Stimulated activated CD4-positive, alpha-beta T cell treated with anti-CD3 and anti-CD28 coated beads, Interleukin-12 subunit alpha, Interleukin-12 subunit beta, amount 100 ng/mL, for 24 hours (primary cell): ENCODE data around the gene BBIP1.
"Not testable (repeated sequence)": the region's sequence is repeated elsewhere in the genome, so short reads cannot be mapped to it uniquely, and the experiment has no call there.

Experiments used
- DNase-seq, 2 experiments: peaks; one replicate each; pipeline ENCODE4 v3.0.0-alpha.2; 2020; ENCODE audit warnings: low read depth in 2 of 2

BBIP1 gene

GRCh38 chr10:110885932-110886674 is 32.9 kb downstream of the BBIP1 start:
- no peak for DNase-seq

- no peak for DNase-seq
Measured at GRCh38 chr10:110883924-110884323, 35.1 kb downstream of the BBIP1 start.

DNA sequence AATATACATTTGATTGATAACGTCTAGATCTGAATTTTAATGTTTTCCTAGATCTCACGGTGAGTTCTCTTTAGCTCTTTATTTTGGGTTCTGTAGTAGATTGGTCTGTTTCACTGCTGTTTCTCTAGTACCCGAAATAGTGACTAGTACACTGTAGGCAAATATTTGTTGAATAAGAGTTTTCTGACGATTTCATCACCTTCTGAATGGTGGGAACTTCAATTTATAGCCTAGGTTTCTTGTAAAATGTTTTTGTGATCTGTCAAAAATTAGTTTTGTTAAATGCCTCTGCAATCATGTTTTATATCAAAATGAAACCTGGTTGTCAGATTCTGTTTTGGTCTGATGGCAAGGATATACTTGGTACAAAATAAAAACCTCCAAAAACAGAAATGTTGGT is 37.1 kb downstream of the BBIP1 start:
- DNase-seq, result no peak

DNA sequence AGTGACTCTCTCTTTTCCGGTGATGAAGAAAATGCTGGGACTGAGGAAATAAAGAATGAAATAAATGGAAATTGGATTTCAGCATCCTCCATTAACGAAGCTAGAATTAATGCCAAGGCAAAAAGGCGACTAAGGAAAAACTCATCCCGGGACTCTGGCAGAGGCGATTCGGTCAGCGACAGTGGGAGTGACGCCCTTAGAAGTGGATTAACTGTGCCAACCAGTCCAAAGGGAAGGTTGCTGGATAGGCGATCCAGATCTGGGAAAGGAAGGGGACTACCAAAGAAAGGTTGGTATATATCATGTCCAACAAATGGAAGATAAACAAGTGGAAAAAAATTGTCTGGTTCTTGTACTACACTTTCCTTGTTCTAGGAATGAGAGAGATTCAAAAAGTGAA is 37.7 kb downstream of the BBIP1 start:
- no peak for DNase-seq

DNA sequence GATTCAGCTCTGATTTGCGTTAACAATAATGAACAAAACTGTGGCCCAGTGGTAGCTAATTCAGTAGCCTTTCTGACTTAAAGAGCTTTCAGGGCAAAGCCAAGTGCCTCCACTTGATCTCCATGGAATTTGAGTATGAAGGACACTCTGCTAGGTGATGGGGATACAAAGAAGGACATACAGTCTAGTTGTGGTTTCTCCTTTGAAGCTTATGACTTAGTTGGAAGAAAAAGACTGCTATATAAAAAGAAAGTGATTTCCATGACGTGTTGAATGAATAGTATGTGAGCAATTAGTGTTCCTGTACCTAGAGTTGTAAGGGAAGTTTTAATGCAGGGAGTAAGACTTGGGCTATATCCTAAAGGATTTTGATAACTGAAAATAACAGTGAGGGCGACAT is 39.0 kb downstream of the BBIP1 start:
- no peak for DNase-seq

DNA sequence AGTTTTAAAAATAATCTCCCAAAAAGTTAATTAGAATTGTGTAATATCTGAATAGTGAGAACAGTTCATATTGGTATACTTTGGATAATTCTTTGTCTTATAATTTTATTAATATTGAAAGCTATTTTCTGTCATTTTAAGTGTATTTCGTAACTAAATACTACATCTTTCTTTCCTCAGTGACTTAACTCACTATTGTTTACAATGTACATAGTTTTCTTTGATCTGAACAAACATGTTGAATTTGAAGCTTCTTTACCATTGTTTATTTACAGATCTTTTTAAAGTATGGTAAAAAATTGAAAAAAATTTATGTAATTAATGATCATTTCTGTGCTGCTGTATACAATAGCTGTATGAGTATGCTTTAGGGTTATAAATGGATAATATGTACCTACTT is 42.2 kb downstream of the BBIP1 start:
- no peak for DNase-seq

DNA sequence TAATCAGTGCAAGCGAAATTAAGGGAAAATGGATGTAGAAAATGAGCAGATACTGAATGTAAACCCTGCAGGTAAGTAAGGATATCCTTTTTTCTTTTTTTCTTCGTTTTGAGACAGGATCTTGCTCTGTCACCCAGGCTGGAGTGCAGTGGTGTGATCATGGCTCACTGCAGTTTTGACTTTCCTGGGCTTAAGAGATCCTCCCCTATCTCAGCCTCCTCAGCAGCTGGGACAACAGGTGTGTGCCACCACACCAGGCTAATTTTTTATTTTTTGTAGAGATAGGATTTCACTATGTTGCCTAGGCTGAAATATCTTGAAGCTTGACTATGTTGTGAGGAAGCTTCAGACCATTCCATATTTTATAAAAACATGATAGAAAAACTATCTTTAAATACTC is 43.0 kb downstream of the BBIP1 start:
- no peak for DNase-seq

DNA sequence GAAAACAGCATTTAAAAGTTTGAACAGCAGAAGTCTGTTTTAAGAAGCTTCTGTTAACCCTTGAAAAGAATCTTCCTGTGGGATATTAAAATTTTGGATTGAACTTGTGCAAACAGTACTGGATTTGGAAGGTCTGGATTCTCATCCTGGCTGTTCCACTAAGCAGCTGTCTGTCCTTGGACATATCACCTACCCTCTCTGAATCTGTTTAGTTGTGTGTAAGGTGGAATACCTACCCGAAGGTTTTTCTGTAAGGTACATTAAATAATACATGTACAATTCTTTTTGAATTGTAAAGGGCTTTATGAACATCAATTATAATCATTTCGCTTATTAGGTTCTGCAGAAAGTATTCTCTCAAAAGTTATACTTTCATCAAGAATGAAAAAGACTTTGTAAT is 45.0 kb downstream of the BBIP1 start:
- no peak for DNase-seq

GRCh38 chr10:110872984-110873923 is 45.7 kb downstream of the BBIP1 start:
- no peak for DNase-seq

- peak; percentile 47 to 66 for DNase-seq
Measured at GRCh38 chr10:110872145-110872983, 46.6 kb downstream of the BBIP1 start.

DNA sequence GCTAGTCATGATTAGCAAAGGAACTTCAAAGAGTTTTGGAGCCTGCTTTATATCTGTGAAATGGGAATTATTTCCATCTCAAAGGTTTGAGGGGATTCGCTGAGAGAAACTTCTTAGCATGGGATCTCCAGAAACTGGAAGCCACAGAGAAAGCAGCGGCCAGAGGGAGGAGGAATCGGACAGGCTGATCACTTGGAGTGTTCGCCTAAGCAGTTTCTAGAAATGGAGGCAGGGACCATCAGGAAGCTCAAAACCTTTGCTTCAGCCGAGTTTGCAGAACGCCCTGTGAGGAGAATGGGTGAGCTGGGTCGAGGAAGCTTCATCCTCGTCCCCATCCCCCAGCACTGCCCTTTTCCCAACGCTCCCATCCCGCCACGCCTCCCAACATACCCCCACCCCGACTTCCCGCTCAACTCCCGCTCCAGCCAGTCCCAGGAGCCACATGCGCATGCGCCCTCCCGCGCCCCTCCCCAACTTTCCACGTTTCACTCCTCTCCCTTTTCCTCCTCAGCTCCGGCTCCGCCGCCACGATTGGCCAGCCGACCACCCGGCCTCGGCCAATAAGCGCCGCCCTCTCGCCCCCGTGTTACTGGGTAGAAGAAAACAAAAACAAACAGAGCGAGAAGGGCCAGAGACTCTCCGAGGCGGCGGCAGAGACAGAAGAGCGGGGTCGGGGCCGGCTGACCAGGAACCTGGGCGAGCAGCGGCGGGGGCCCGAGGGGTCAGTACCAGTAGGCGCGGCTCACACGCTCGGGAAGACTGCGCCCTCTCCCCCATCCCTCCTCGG is 47.5 kb downstream of the BBIP1 start, which contains the start of gene PDCD4:
PDCD4 (plus strand) TSS at position 631 of the 787 bp plus-strand sequence. CDS start 4,100 bp downstream, outside the sequence.
- DNase-seq, result peak; percentile 90 to 97

DNA sequence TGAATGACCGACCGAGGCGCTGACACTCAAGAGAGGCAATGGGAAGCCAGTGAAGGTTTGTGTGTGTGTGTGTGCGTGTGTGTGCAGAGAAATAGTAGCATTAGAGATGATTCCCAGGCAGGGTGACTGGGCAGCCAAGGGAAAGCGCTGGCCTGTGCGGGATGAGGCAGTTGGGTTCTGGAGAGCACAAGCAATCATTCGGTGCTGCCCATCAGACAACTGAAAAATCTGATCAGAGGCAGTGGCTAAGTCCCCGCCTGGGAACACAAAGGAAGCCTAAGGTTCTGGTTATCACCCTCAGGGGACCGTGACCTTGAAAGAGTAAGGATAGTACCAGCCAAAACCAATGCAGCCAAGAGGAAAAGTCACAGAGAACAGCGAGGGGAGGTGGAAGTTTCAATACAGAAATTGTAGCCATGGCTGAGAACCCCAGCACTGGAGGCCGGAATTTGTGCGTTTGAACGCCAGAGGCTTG is 48.1 kb downstream of the BBIP1 start:
- DNase-seq, result no peak

GRCh38 chr10:110868981-110869380 is 50.0 kb downstream of the BBIP1 start:
- DNase-seq, result no peak

GRCh38 chr10:110867807-110868465 is 51.0 kb downstream of the BBIP1 start:
- DNase-seq, result no peak

DNA sequence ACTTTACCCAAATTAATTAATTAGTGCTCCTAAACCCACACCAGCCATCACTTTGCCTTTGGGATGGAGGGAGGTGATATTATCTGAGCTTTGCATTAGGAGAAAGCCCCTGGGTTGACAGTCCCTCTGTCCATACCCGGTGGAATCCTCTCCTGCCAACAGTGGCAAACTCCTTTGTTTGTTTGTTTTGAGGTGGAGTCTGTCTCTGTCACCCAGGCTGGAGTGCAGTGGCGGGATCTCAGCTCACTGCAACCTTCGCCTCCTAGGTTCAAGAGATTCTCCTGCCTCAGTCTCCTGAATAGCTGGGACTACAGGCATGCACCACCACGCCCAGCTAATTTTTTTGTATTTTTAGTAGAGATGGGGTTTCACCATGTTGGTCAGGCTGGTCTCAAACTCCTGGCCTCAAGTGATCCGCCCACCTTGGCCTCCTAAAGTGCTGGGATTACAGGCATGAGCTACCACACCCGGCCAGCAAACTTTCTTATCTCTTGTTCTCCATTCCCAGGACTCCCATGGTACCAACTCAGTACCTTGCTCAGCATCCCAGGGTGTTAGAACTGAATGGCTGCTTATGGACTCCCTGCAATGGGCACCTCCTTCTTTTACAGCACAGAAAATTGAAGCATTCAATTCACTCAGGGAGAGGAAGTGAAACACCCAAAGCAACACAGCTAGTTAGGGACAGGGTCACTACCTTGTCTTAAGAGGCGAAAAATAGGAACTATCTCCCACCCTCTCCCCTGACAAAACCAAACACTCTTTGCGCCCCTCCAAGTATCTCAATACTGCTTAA is 51.8 kb downstream of the BBIP1 start:
- DNase-seq, result not testable (repeated sequence)

DNA sequence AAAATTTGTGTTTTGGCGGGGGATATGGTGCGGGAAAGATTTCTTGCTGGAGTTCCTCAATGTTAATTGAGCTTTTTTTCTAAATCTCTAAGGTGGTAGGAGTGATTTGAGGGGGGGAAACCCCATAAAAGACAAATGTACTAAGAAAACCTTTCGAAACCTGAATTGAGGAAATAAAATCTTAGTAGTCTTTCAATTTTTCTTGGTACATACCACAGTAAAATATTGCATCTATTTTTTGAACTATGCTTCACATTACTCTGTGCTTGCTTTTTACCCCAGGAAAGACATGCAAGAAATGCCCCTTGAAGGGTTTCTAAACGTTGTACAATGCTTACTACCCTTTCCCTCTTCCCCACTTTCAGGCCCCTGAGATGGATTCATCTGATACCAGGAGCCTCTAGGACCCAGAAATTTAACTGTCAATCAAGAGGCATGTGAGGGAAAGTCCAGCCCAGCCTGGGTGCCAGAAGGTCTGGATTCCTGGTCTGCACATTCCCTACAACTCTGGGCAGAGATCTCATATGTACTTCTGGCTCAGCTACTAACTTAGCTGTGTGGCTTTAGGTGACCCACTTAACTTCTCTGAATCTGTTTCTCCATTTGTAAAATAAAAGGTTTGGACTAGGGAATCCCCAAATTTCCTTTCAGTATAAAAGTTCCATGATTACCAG is 53.0 kb downstream of the BBIP1 start:
- DNase-seq, result no peak

- no peak for DNase-seq
Measured at GRCh38 chr10:110865186-110865808, 53.7 kb downstream of the BBIP1 start.

DNA sequence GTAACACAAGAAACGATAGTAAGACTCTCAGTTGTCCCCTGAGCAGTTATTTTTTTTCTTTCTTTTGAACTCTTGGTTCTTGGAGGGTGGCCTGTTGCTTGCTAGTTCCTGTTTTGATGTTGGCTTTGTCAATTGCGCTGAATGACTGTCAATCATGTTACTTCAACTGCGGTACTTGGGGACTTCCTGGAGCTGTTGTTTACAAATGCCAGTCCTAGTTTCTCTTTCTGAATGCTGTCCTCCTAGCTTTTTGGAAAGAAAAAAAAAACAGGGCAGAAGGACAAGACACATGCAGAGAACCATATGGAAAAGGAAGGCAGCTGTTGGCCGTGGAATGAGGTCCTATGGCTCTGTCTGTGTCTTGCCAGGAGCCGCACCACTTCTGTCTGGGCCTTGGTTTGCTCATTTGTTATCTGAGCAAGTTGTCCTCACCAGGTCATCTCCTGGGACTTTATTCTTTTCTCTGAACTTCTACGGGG is 54.3 kb downstream of the BBIP1 start:
- no peak for DNase-seq
